ENCODE measurements around the gene AFF1.

- TF ChIP-seq CTCF (IDR thresholded peaks at IDR 0.05) (no peak), POLR2A (IDR thresholded peaks at IDR 0.05) (no peak), POLR2AphosphoS5 (IDR thresholded peaks at IDR 0.05; ENCODE audit: insufficient read depth in 1 of 2, low read depth in 1 of 2) (no peak)
Observed at GRCh38 chr4:87132035-87132434, 197.2 kb downstream of the AFF1 start.
